Ascending aorta (tissue), 2 donors: ENCODE measurements around the gene CHCHD3. TPM values are rescaled to one million over a fixed set of nuclear protein-coding genes. Genes with fewer than 3 reads are reported as not detected.
"Not testable (repeated sequence)": the region's sequence is repeated elsewhere in the genome, so short reads cannot be mapped to it uniquely, and the experiment has no call there.

ENCODE experiments used
- DNase-seq, 2 donors: peaks; one replicate each; pipeline ENCODE4 v3.0.0-alpha.2; 2019; ENCODE audit warnings: low spot score in 2 of 2
- H3K27ac ChIP-seq, 2 donors: fragments of 200-600 bp; sonication (generic); one replicate each; pipeline ENCODE4 v1.5.1; 2016 to 2017; ENCODE audit warnings: mild to moderate bottlenecking in 1 of 2
- H3K27me3 ChIP-seq: fragments of 200-600 bp; sonication (generic); one replicate; pipeline ENCODE4 v1.5.1; 2017
- H3K36me3 ChIP-seq, 2 donors: fragments of 200-600 bp; sonication (generic); one replicate each; pipeline ENCODE4 v1.5.1; 2016
- H3K4me1 ChIP-seq, 2 donors: fragments of 200-600 bp; sonication (generic); one replicate each; pipeline ENCODE4 v1.5.1; 2016 to 2017; ENCODE audit warnings: mild to moderate bottlenecking in 1 of 2
- H3K4me3 ChIP-seq, 2 donors: fragments of 200-600 bp; sonication (generic); one replicate each; pipeline ENCODE4 v1.5.1; 2016 to 2017; ENCODE audit warnings: mild to moderate bottlenecking in 1 of 2
- H3K9me3 ChIP-seq, 2 donors: fragments of 200-600 bp; sonication (generic); one replicate each; pipeline ENCODE4 v1.5.1; 2016
- CTCF ChIP-seq, 3 experiments: fragments of 200-600 bp in 2 of 3; fragments of 450-650 bp in 1 of 3; sonication (generic) in 2 of 3; IDR thresholded peaks; one replicate each; pipeline ENCODE4 v1.5.1; 2016 to 2019; ENCODE audit warnings: antibody characterized with exemption in 3 of 3, mild to moderate bottlenecking in 1 of 3, moderate library complexity in 1 of 3
- intact Hi-C: fragments of 100-400 bp; cut with DNase I; formaldehyde crosslinking; loops from one replicate; pipeline ENCODE4 v1.15.1; 2023
- total RNA-seq: library from RNA; depleted of rRNA; stranded (reverse); fragments of >200 nt; gene quantifications from one replicate; pipeline ENCODE4 v1.1.0, GENCODE V29; 2016

The CHCHD3 gene
- total RNA-seq, 1 donor from 2014 or later: 26.2 TPM

- intact Hi-C loops: no loop called here
These were observed 102.4 kb downstream of the CHCHD3 start for GRCh38 chr7:132979524-132979923.

GRCh38 chr7:132977234-132977633 lies 104.7 kb downstream of the CHCHD3 start:
- intact Hi-C loops: no loop called here

More at GRCh38 chr7:132979524-132979923, 102.4 kb downstream of the CHCHD3 start:
- Histone ChIP-seq H3K36me3 (peaks cover 0 to under 1% of the 10 kb centered on the region in 2 donors), H3K9me3 (no peaks in the 10 kb centered on the region), H3K27me3 (no peaks in the 10 kb centered on the region), H3K4me1 (no peaks in the 10 kb centered on the region), H3K4me3 (no peak overlapping the region), H3K27ac (no peak overlapping the region)
- TF ChIP-seq CTCF (IDR thresholded peaks at IDR 0.05): no peak
- DNase-seq: no peak

GRCh38 chr7:132972745-132973144 lies 109.1 kb downstream of the CHCHD3 start:
- H3K4me1 ChIP-seq: no peaks in the 10 kb centered on the region

More at GRCh38 chr7:132977234-132977633, 104.7 kb downstream of the CHCHD3 start:
- no peak for DNase-seq
- H3K27me3 ChIP-seq: no peaks in the 10 kb centered on the region
- no peak overlapping the region for H3K27ac ChIP-seq
- TF ChIP-seq CTCF (IDR thresholded peaks at IDR 0.05): no peak
- H3K4me3 ChIP-seq: no peak overlapping the region
- H3K9me3 ChIP-seq: no peaks in the 10 kb centered on the region
- H3K4me1 ChIP-seq: no peaks in the 10 kb centered on the region
- peaks cover 0 to 11% of the 10 kb centered on the region in 2 donors for H3K36me3 ChIP-seq

GRCh38 chr7:132970257-132970656 lies 111.6 kb downstream of the CHCHD3 start:
- Histone ChIP-seq H3K27ac (no peak overlapping the region), H3K27me3 (no peaks in the 10 kb centered on the region), H3K4me1 (no peaks in the 10 kb centered on the region), H3K4me3 (no peak overlapping the region), H3K9me3 (no peaks in the 10 kb centered on the region), H3K36me3 (peaks cover 0 to 11% of the 10 kb centered on the region in 2 donors)
- intact Hi-C loops: no loop called here
- TF ChIP-seq CTCF (IDR thresholded peaks at IDR 0.05): no peak
- DNase-seq: no peak

More at GRCh38 chr7:132972745-132973144, 109.1 kb downstream of the CHCHD3 start:
- Histone ChIP-seq H3K27ac (no peak overlapping the region), H3K27me3 (no peaks in the 10 kb centered on the region), H3K9me3 (no peaks in the 10 kb centered on the region), H3K4me3 (no peak overlapping the region), H3K36me3 (peaks cover 0 to 11% of the 10 kb centered on the region in 2 donors)
- intact Hi-C loops: no loop called here
- TF ChIP-seq CTCF (IDR thresholded peaks at IDR 0.05): no peak
- no peak for DNase-seq

- Histone ChIP-seq H3K27me3 (no peaks in the 10 kb centered on the region), H3K27ac (no peak overlapping the region), H3K4me1 (no peaks in the 10 kb centered on the region), H3K9me3 (no peaks in the 10 kb centered on the region), H3K4me3 (no peak overlapping the region), H3K36me3 (peaks cover 0 to 11% of the 10 kb centered on the region in 2 donors)
- intact Hi-C loops: no loop called here
- no peak for DNase-seq
- TF ChIP-seq CTCF (IDR thresholded peaks at IDR 0.05): no peak
These were observed 112.4 kb downstream of the CHCHD3 start for GRCh38 chr7:132969520-132969919.

GRCh38 chr7:132967470-132967848 lies 114.4 kb downstream of the CHCHD3 start:
- intact Hi-C loops, H3K4me3 ChIP-seq, H3K27ac ChIP-seq, H3K9me3 ChIP-seq, H3K36me3 ChIP-seq, DNase-seq, H3K4me1 ChIP-seq, H3K27me3 ChIP-seq: not testable (repeated sequence)
